GM19193 (cell line): ENCODE data around the gene C1orf198.

ENCODE experiments used
- POLR2A ChIP-seq: IDR thresholded peaks from 4 replicates; pipeline ENCODE4 v1.6.1; 2011; ENCODE audit not compliant: insufficient read depth, insufficient read length; ENCODE audit errors: extremely low read depth

The C1orf198 gene

DNA sequence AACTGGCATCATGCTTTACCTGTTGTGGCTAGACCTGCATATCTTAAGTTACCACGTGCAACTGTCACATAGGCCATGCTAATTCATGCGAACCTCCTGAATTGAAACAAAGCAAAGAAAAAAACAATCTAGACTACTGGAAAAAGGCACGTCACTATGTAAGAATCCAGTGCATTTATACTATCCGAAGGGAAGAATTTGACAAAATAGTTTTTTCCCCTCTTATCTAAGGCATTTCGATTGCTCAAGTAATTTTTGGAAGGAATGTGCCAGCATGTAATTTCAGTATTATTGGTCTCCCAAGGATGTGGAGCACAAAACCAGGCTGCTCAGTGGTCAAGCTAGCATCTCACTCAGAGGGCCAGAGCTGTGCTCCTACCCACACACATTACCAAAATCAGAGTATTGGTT lies 31.5 kb upstream of the C1orf198 start:
- TF ChIP-seq POLR2A = no peak

DNA sequence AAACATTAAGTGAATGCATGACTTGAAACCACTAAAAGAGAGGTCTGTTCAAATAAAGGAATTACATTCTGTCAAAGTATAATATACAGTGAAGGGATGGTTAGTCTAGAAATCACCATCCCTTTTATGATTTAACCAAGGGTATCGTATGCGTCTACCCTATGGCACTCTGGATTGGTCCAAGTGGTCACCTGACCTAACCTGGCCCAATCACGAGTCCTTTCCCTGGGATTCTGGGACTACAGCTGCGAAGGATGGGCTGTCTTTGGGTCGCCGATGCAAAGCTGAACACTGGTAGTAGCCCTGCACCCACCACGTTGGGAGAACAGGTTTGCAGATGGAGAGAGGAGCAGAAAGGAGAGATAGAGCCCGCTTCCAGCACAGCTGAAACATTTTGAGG lies 30.4 kb upstream of the C1orf198 start:
- TF ChIP-seq POLR2A = no peak

DNA sequence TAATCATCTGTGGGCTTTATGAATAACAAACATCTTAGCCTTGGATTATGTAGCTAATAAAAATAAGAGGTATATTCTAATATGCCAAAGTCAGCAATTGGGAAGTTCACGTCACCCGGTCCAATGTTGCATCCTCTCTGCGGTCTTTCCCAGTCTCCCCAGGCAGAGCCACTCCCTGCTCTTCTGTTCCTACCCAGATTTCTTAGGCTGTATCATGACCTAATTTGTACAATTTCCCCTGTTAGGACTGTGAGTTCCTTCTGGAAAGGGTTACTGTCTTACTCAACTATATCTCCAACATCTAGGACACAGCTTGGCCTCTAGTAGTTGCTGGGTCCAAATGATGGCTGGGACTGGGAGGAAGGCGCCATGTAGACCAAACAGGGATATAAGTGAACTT lies 29.8 kb upstream of the C1orf198 start:
- TF ChIP-seq POLR2A = no peak

DNA sequence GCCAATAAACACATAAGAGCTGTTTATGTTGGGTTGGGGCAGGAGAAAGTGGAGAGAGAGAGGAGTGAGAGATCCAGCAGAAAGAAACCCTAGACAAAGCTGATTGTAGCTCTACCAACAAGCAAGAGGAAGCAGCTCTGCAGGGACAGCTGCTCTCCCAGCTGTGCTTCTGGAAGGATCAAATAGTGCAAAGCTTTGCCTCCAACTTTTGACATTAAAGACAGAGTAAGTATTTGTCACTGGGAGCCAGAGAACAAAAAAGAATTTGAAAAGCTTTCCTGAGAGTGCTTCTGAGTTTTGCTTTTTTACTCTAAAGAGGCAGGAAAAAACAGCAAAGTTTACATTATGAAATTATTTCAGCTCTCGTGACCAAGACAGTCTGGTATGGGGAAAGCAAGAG lies 28.5 kb upstream of the C1orf198 start:
- no peak for TF ChIP-seq POLR2A

DNA sequence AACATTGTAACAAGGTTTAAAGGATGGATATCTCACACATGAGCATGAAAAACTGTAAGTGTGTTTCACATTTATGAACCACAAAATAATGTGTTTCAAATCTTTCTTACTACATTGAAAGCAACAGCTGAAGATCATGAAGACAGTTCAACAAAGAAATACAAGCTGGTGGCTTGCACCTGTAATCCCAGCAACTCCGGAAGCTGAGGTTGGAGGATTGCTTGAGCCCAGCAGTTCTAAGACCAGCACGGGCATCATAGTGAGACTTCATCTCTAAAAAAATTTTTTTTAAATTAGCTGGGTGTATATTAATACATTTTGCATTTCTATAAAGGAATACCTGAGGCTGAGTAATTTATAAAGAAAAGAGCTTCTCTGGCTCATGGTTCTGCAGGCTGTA lies 27.1 kb upstream of the C1orf198 start:
- TF ChIP-seq POLR2A = no peak

DNA sequence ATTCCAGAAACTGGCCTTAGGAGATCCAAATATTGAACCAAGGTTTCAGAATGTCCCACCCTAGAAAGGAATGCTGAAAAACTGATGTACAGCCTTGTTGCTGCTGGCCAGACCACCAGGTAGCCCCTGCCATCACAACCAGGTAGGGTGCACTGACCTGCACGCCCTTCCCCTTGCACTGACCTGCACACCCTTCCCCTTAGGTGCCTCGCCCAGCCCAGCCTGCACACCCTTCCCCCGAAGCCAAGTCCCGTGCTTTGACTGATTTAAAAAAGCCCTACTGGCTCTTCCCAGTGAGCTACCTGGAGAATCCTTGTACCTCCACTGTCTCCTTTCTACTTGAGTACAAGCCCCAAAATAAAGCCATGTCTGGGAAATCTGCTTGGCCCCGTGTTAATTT lies 26.3 kb upstream of the C1orf198 start:
- no peak for TF ChIP-seq POLR2A

DNA sequence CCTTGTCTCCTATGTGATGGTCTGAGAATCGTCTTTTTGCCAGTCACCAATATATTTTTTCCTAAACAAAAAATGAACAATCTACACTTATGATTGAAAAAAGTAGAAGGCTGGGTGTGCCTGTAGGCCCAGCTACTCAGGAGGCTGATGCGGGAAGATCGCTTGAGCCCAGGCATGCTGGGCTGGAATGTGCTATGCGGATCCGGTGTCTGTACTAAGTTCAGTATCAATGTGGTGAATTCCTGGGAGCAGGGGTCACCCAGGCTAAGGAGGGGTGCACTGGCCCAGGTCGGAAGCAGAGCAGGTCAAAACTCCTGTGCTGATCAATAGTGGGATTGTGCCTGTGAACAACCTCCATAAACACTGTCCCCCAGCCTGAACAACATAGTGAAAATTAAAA lies 25.7 kb upstream of the C1orf198 start:
- TF ChIP-seq POLR2A = no peak

DNA sequence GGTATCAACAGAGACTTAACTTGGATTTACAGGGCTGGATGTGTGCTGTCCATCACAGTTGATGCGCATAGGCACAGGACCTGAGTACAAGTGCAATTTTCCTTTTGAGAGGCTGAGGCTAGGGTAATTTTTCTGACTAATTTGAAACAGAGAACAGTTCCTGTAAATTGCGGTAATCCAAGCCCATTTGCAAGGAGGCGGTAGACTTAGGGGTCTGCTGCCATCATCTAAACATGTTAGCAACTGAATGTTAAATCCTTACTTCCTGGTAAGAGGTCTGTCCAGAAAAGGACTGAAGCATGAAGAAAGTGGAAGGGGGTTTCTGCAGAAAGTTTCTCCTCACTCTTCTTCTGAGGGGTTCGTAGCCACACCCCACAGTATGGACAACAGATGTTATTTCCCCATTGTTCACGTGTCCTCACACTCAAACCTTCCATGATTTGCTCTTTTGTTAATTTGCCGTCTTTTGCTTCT lies 23.7 kb upstream of the C1orf198 start:
- TF ChIP-seq POLR2A = no peak

DNA sequence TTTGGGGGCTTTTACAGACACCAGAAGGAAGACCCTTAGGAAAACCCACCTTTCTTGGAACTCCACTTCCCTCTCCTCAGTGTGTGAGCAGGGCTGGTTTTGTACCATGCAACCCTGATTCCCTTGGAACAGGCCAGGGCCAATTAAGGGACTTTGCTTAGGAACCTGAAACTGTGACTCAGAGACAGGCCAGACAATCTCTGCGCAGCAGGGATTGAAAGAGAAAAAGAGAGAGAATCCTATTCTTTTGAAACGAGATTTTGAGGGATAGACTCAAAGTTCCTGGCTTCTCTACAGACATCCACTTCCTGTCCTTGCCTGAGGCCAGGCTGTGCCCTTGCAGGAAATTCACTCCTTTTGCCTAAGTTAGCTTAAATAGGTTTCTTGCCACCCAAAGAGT lies 23.1 kb upstream of the C1orf198 start:
- no peak for TF ChIP-seq POLR2A

DNA sequence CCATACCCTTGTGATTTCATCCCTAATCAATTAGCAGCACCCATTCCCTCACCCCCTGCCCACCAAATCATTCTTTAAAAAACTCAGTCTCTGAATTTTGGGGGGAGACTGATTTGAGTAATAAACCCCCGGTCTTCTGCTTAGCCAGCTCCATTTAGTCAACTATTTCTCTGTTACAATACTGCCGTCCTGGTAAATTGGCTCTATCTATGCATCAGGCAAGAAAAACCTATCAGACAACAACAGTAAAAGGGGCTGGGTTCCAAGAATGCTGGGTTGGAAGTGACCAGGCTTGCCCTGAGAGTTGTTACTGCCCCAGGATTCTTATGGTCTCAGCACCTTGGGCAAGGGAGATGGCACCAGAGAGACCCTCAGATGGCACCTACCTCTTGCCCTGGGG lies 16.3 kb upstream of the C1orf198 start:
- TF ChIP-seq POLR2A = no peak

DNA sequence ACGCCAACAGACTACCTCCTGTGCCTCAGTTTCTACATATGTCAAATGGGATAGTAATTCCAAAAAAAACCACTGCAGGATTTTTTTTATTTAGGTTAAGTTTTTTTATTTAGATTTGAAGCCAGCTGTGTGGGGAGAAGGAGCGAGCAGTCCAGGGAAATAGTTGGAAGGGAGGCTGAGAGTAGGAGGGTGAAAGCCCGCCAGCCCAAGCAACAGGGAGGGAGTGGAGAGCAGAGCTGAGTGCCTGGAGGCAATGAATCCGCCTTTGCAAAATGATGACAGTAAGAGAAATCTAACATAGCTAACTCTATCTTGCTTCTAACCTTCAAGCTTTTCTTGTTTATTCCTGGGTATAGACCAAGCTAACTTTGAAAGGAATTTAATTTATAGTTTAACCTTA lies 15.6 kb upstream of the C1orf198 start:
- TF ChIP-seq POLR2A = no peak

DNA sequence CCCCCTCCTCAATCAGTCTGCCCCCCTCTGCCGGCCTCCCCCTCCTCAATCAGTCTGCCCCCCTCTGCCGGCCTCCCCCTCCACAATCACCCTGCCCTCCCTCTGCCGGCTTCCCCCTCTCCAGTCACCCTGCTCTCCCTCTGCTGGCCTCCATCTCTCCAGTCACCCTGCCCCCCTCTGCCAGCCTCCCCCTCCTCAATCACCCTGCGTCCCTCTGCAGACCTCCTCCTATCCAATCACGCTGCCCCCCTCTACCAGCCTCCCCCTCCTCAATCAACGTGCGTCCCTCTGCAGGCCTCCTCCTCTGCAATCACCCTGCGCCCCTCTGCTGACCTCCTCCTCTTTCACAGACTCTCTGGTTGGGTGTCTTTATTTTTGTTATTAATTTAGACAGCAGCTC lies 11.5 kb upstream of the C1orf198 start:
- no peak for TF ChIP-seq POLR2A

DNA sequence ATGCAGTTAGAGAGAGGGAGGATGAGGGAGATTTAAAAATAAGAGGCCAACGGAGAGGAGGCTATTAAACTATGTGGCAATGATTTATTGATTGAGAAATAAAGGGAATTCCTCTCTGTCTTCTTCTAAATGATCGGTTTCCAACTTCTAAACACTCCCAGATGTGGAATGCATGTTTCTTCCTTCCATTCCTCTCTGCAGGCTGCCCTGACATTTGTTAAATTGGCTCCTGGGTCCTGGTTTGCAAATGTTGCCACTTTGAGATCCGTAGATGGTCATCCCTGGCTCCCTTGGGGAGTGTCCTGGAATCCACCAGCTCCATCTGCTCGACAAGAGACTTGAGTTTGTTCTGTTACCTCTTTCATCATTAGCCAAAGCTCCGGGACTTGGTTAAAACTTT lies 10.3 kb upstream of the C1orf198 start:
- TF ChIP-seq POLR2A = no peak

DNA sequence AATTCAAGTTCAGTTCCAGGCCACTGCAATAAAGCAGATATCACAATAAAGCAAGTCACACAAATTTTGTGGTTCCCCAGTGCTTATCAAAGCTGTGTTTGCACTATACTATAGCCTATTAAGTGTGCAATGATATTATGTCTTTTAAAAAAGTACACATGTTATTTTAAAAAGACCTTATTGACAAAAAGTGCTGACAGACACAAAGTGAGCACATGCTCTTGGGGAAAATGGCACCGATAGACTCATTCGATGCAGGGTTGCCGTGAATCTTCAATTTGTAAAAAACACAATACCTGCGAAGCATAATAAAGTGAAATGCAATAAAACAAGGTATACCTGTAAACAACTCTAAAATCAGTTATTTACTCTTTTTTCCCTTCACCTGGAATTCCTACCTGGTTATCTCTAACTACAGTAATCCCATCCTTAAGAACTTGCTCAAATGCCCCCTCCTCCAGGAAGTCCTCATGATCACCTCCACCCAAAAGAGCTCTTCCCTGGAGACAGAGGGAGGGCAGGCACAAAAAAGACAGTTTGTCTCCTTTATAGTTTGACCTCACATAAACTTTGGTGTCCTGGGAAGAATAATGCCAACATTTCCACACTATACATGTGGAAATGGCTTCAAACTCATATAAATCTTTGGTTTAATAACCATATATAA lies 9.7 kb upstream of the C1orf198 start:
- TF ChIP-seq POLR2A = no peak

DNA sequence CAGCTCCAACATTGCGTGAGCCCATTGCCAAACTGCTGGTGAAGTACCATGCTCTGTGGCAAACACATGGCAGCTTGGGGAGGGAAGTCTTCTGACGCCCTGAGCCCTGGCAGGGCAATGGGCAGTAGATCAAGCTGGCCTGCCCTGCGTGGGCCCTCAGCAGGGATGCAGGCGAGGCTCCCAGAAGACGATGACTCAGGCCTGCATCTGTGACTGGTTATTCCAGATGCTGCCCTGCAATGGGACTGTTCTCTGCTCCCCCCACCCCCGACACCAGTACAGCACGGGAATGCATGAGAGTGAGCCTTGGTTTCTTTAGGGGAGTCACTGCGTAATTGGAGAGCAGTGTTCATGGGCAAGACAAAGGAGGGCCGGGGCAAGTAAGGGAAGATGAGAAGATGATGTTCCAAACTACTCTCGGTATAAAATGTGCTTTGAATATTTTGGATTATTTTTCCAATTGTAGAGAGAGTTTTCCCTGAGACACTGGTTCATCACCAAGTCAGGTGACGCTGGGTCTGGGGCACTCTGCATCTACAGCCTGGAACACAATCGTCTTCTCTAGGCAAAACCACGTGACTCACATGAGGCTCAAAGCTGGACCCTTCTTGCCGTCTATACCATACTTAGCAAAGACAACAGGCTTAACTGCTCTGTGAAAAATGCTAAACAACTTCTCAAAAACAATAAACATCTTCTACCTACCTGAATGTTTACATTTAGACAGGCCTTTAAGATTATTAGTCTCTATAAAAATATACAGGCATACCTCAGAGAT lies 9.0 kb upstream of the C1orf198 start:
- TF ChIP-seq POLR2A = no peak

DNA sequence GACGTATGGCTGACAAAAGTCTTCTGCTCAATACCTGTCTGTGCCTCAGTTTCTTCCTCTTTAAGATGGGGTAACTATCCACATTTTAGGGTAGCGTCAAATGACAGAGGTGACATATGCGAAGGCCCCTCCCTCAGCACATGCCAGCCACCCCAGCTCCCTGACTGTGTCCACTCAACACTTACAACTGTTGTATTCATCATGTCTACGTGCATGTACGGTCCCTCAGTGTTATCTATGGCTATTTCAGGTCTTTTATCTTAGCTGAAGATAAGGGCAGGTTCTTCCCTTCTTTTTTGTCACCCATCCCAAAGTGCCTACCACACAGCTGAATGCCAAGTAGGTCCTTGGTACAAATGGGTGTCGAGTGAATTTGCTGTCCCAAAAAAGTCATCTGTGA lies 8.3 kb upstream of the C1orf198 start:
- no peak for TF ChIP-seq POLR2A
